Stimulated activated CD4-positive, alpha-beta T cell treated with anti-CD3 and anti-CD28 coated beads, Interleukin-12 subunit alpha, Interleukin-12 subunit beta, amount 100 ng/mL, for 4 hours (primary cell): Measurements from ENCODE around the gene STX10.

ENCODE experiments used
- DNase-seq: peaks from one replicate; pipeline ENCODE4 v3.0.0-alpha.2; 2020

The STX10 gene

DNA sequence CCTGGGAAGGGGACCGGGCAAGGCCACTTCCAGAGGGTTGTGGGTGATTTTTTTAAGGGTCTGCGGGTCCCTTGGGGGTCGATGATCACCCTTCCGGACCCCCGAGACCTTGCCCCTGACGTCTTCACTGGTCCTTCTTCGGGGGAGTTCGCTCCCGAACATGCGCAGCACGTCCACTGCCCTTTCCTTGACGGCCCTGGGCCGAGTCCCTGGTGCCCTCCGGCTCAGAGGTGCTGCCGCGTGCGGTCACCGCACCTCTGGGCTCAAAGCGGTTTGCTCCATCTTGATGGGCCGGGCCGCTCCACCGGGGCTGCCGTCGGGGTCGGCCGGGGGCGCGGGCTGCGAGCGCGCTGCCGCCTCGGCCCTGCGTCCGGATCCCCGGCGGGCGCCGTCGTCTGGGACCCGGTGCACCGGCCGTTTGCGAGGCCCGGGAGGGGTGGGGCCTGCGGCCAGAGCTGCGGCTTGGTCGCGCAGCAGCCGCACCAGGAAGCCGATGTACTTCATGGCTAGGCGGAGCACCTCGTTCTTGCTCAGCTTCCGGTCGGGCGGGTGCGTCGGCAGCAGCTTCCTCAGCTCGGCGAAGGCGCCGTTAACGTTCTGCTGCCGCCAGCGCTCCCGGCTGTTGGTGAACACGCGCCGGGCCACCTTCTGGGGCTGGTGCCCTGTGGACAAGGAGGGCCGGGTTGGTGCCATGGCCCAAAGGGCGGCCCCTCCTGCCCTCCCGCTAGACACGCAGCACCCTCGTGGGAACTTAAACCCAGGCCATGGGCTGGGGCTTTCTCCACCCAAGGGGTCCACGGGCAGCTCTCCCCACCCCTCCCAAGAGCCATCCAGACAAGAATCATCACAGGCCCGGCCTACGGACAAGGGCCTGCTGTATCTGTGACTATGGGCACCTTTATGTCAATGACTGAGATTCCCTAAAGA, 50.8 kb downstream of the STX10 start:
- DNase-seq: peak; percentile 70

DNA sequence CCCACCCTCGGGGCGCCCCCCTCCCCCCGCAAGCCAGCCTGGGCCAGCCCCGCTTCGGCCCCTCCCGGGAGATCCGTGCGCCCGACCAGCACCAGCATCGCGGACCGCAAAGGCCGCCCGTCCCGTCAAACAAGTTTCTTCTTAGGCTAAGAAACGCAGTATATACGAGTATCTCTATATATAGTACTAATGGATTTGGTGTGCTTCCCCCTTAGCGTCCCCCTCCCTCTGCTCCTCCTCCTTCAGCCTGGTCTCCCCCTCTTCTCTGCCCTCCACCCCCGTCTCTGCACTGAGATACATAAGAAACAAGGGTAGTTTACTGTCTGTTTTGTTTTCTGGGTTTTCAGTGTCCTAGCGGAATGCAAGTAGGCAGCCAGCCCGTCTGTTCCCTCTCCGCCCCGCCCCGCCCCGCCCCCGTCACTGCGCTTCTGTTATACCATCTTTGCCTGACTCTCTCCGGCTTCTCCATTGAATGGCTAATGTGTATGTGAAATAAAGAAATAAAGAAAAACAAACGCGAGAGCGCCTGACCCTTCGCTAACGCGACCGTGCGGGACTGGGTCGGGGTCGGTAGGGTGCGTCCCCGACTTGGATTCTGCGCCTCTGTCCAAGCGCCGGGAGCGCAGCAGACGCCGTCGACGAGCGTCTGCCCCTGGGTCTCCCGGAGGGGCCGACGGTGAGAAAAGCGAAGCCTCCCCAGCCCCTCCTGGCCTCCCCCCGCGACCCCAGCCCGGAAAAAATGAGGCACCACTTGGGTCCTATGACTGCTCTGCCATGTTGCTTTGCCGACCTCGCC, 51.7 kb downstream of the STX10 start:
- no peak for DNase-seq

DNA sequence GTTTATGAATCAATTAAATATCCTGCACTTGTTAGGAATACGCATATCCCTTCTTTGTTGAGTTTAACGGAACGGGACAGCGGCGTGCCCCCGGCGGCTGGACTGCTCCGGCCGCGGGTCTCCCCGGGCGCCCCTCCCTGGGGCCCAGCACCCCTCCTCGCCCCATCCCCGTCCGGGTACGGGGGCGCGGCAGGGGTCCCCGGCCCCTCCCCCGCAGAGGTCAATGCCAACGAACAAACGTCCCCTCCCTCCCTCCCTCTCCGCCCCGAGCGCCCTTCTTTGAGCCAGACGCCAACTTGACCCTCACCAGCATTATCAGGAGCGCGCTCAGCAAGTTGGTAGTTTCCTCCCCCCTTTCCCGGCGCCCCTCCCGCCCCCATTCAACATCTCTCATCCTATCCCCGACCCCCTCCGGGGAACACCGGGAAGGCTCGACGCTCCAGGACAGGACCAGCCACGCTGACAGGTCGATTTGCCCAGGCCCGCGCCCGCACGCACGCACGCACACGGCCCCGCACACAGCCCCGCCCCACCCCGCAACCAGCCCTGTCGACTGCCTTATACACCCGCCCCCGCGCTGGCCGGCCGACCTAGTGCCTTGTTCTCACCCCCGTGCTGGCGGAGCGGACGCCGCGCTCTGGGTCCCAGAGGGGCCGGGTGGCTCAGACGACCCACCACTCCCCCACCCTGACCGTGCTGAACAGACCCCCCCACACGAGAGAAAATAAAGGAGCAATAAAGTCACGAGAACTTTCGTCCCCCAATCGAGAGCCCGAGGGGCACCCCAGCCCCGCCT, 52.5 kb downstream of the STX10 start:
- DNase-seq: no peak

DNA sequence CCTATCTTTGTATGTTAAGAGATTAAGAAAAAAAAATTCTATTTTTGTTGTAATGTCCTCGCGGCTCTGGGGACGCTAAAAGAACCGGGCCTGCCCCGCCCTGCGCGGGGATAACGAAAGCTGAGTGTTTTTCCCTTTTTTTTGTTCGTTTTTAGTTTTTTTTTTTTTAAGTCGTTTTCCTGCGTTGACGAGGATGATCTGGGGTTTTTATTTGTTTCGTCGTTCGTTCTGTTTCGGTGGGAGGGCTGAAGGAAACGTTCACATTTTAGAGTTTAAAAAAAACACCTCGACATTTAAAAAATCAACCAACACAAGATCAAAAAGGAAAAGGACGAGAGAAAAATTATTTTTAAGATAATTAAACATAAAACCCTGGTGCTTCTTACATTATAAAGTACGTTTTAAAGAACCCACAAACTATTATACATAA, 53.1 kb downstream of the STX10 start:
- DNase-seq: no peak

DNA sequence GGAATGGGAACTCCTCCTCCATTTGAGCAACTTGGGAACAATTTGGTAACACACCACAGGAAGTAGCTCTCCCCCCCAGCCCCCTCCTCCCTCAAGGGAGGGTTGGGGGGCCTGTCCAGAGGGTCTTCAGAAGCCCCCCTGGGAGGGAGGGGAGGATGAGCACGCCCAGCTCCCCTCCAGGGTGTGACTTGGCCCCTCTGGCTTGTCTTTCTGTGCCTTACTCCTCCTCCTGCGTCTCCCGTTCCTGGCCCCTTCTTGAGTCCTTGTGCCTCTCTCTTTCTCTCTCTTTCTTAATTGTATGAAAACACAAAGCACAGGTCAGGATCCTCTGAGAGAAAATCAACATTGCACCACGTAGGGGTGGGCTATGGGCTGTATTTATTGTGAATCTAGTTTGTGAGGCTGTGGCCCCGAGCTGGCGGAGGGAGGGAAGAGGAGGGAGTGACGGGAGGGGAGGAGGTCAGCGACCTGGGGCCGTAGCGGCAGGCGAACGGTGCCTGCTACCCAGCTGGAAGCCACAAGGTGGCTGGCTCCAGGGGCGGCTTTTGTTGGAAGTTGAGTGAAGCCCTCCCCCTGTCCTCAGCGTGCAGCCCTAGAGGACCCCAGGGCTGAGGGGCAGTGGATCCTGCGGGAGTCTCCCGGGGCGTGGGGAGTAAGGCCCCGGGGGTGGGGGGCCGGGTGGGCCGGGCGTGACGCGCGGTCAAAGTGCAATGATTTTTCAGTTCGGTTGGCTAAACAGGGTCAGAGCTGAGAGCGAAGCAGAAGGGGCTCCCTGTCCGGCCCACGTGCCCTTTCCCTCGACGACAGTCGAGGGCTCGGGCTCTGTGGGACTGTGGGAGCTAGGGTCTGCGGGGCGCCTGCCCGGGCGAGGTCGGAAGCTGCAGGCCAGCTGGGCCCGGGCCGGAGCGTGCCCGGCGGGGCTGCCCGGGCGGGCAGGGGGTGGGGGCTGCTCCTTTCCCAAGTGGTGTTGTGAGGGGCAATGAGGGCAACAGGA, 53.9 kb downstream of the STX10 start:
- no peak for DNase-seq

DNA sequence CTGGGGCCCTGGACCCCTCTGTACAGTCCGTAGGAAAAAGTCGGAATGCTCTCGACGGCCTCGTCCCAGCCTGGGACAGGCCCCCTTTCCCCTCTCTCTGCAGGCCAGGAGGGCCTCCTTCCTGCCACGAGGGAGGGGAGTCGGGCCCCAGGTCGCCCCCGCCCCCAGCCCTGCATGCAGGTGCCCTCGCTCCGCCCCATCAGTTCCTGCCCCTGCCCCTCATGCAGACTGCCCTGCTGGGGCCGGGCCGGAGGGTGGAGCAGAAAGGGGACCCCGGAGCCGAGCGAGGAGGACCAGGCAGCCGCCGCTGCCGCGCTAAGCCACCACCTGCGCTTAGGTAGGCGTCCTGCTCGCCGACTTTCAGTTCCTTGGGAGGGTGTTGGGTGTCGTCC, 54.8 kb downstream of the STX10 start:
- no peak for DNase-seq

DNA sequence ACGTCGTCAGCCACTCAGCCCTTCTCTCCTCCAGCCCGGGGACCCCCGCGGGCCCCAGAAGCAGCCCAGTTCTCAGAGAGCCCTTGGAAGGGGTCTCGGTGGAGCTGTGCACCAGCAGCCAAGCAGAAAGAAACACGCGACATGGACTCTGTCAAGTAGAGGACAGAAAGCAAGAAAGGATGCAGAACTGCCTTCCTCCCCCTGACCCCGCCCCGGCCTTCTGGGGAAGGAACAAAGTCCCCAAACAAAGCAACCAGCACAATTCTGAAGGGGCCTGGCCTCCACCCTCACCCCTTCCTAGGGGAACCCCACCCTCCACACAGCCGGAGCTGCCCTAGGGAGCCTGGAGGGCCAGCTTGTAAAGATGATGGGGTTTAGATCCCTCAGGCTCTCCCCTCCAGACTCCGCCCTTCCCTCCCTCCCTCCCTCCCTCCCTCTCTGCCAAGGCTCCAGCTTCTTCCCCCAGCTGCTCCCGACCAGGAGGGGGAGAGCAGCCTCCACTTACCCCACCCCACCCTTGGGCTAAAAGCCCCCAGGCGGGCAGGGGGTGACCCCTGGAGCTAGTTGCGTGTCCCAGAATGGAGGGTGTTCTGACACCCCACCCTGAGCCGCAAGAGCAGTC, 55.3 kb downstream of the STX10 start:
- DNase-seq: no peak

DNA sequence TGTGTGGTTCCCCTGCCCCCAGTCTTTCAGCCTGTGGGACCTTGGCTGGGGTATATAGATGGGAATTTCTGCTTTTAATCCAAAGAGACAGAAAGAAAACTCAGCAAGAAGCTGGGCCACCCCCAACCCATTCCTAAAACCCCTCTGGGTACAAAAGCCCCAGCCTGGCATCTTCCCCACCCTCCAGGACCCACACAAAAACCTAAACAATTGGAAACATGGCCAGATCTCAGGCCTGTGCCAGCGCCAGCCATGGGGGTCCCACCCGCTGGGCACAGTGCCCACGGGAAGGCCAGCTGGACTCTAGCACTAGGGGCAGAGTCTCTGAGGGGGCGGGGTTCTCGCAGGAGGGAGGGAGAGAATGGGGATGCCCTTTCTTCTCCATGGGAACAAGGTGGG, 56.1 kb downstream of the STX10 start:
- no peak for DNase-seq
